Measurements from ENCODE around the gene XKR7.
"Not testable (repeated sequence)": the region's sequence is repeated elsewhere in the genome, so short reads cannot be mapped to it uniquely, and the experiment has no call there.

Gene XKR7

DNA sequence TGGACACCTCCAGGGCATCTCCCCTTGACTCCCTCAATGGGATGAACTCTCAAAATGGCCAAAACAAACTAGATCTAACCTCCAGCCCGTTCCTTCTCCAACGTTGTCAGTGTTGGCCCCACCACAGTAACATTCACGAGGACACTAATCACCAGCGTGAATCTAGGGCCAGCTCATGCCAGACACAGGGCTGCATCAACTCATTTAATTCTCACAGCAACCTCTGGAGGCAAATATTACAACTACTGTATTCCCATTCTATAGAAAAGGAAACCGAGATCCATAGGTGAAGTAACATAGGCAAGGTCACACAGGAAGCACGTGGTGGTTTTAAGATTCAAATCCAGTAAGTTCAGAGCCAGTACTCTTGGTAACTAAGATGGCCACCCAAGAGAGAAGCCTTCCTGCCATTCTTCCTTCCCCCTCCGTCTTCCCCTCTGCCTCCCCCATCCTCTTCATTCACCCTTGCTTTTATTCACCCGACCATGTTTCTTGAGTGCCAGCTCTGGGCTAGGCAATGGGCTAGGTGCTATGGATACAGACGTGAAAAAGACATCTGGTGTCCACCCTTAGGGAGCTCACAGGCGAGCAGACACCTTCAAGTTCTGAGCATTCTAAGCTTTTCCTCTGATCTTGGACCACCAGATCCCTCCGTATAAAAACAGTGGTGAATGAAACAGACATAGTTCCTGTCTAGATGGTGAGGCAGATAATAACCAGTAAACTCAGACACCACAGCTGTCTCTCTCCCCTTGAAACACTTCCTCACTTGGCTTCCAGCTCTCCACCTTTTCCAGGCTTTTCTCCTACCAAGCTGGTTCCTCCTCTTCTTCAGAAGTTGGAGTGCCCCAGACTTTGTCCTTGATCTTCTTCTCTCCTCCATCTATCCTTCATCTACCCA is 51.9 kb downstream of the XKR7 start:
- peaks cover 5 to 9% of the 10 kb centered on the region in 2 donors for H3K4me1 ChIP-seq (ENCODE audit: control insufficient read depth in 1 of 2, insufficient read depth in 2 of 2, low read length in 2 of 2)
- no peaks in the 10 kb centered on the region for H3K36me3 ChIP-seq (ENCODE audit: control insufficient read depth in 1 of 2, insufficient read depth in 2 of 2, low read length in 2 of 2)
- H3K4me3 ChIP-seq (ENCODE audit: low read depth in 1 of 2, low read length in 2 of 2), result no peak overlapping the region
- H3K27ac ChIP-seq (ENCODE audit: low read length), result no peak overlapping the region
- peaks cover 21% of the 10 kb centered on the region for H3K27me3 ChIP-seq (ENCODE audit: low read depth, low read length)
- no peaks in the 10 kb centered on the region for H3K9me3 ChIP-seq (ENCODE audit: control insufficient read depth in 1 of 2, low read length in 2 of 2)

GRCh38 chr20:32021091-32021490 is 53.1 kb downstream of the XKR7 start:
- no peaks in the 10 kb centered on the region for H3K9me3 ChIP-seq (ENCODE audit: control insufficient read depth in 1 of 2, low read length in 2 of 2)
- peaks cover 21% of the 10 kb centered on the region for H3K27me3 ChIP-seq (ENCODE audit: low read depth, low read length)
- H3K4me1 ChIP-seq (ENCODE audit: control insufficient read depth in 1 of 2, insufficient read depth in 2 of 2, low read length in 2 of 2), result peaks cover 5 to 9% of the 10 kb centered on the region in 2 donors
- no peak overlapping the region for H3K4me3 ChIP-seq (ENCODE audit: low read depth in 1 of 2, low read length in 2 of 2)
- no peaks in the 10 kb centered on the region for H3K36me3 ChIP-seq (ENCODE audit: control insufficient read depth in 1 of 2, insufficient read depth in 2 of 2, low read length in 2 of 2)
- no peak overlapping the region for H3K27ac ChIP-seq (ENCODE audit: low read length)

DNA sequence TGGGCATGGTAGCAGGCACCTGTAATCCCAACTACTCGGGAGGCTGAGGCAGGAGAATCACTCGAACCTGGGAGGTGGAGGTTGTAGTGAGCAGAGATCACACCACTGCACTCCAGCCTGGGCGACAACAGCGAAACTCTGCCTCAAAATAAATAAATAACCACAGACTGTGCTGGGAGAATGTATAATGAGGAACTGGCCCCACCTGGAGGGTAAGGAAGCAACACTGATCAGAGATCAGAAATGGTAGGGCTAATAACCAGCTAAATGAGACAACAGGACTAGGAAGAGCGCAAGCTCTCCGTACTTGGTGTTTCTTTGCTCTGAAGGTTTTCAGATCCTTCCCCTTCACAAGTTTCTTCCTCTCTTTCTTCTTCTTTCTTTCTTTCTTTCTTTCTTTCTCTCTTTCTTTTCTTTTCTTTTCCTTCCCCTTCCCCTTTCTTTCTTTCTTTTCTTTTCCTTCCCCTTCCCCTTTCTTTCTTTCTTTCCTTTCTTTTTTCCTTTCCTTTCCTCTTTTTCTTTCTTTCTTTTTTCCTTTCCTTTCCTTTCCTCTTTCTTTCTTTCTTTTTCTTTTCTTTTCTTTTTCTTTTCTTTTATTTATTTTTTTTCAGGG is 56.8 kb downstream of the XKR7 start:
- H3K36me3 ChIP-seq (ENCODE audit: control insufficient read depth in 1 of 2, insufficient read depth in 2 of 2, low read length in 2 of 2), result no peaks in the 10 kb centered on the region
- H3K27me3 ChIP-seq (ENCODE audit: low read depth, low read length), result peaks cover 9% of the 10 kb centered on the region
- H3K4me3 ChIP-seq (ENCODE audit: low read depth in 1 of 2, low read length in 2 of 2), result no peak overlapping the region

GRCh38 chr20:32027643-32028042 is 59.7 kb downstream of the XKR7 start:
- Histone ChIP-seq H3K27ac (ENCODE audit: low read length) (no peak overlapping the region), H3K27me3 (ENCODE audit: low read depth, low read length) (no peaks in the 10 kb centered on the region), H3K36me3 (ENCODE audit: control insufficient read depth in 1 of 2, insufficient read depth in 2 of 2, low read length in 2 of 2) (no peaks in the 10 kb centered on the region), H3K4me1 (ENCODE audit: control insufficient read depth in 1 of 2, insufficient read depth in 2 of 2, low read length in 2 of 2) (peaks cover 0 to 10% of the 10 kb centered on the region in 2 donors), H3K9me3 (ENCODE audit: control insufficient read depth in 1 of 2, low read length in 2 of 2) (no peaks in the 10 kb centered on the region), H3K4me3 (ENCODE audit: low read depth in 1 of 2, low read length in 2 of 2) (no peak overlapping the region)

More for the DNA sequence above, 56.8 kb downstream of the XKR7 start:
- no peak overlapping the region for H3K27ac ChIP-seq (ENCODE audit: low read length)
- H3K9me3 ChIP-seq (ENCODE audit: control insufficient read depth in 1 of 2, low read length in 2 of 2), result no peaks in the 10 kb centered on the region
- H3K4me1 ChIP-seq (ENCODE audit: control insufficient read depth in 1 of 2, insufficient read depth in 2 of 2, low read length in 2 of 2), result peaks cover 0 to 1% of the 10 kb centered on the region in 2 donors

- Histone ChIP-seq H3K27me3 (ENCODE audit: low read depth, low read length) (no peaks in the 10 kb centered on the region), H3K27ac (ENCODE audit: low read length) (no peak overlapping the region), H3K9me3 (ENCODE audit: control insufficient read depth in 1 of 2, low read length in 2 of 2) (no peaks in the 10 kb centered on the region), H3K4me3 (ENCODE audit: low read depth in 1 of 2, low read length in 2 of 2) (no peak overlapping the region), H3K36me3 (ENCODE audit: control insufficient read depth in 1 of 2, insufficient read depth in 2 of 2, low read length in 2 of 2) (no peaks in the 10 kb centered on the region), H3K4me1 (ENCODE audit: control insufficient read depth in 1 of 2, insufficient read depth in 2 of 2, low read length in 2 of 2) (peaks cover 0 to 10% of the 10 kb centered on the region in 2 donors)
These were observed 60.9 kb downstream of the XKR7 start for GRCh38 chr20:32028647-32029372.

DNA sequence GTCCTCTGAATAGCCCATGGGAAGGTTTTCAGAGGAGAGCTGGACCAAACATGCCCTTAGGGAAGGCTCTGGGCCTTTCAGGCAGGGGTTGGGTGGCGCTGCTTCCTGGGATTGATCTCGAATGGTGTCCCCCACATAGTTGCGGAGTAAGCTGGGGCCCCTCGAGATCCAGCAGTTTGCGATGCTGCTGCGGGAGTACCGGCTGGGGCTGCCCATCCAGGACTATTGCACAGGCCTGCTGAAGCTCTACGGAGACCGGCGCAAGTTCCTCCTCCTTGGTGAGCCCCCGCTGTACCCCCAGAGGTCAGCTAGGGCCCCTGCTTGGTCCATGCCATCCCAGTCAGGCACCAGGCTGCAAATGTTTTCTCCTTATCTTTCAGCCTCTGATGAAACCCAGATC is 61.6 kb downstream of the XKR7 start:
- Histone ChIP-seq H3K36me3 (ENCODE audit: control insufficient read depth in 1 of 2, insufficient read depth in 2 of 2, low read length in 2 of 2) (no peaks in the 10 kb centered on the region), H3K9me3 (ENCODE audit: control insufficient read depth in 1 of 2, low read length in 2 of 2) (no peaks in the 10 kb centered on the region), H3K27me3 (ENCODE audit: low read depth, low read length) (peaks cover under 1% of the 10 kb centered on the region), H3K4me3 (ENCODE audit: low read depth in 1 of 2, low read length in 2 of 2) (no peak overlapping the region), H3K4me1 (ENCODE audit: control insufficient read depth in 1 of 2, insufficient read depth in 2 of 2, low read length in 2 of 2) (peaks cover 0 to 10% of the 10 kb centered on the region in 2 donors), H3K27ac (ENCODE audit: low read length) (no peak overlapping the region)

DNA sequence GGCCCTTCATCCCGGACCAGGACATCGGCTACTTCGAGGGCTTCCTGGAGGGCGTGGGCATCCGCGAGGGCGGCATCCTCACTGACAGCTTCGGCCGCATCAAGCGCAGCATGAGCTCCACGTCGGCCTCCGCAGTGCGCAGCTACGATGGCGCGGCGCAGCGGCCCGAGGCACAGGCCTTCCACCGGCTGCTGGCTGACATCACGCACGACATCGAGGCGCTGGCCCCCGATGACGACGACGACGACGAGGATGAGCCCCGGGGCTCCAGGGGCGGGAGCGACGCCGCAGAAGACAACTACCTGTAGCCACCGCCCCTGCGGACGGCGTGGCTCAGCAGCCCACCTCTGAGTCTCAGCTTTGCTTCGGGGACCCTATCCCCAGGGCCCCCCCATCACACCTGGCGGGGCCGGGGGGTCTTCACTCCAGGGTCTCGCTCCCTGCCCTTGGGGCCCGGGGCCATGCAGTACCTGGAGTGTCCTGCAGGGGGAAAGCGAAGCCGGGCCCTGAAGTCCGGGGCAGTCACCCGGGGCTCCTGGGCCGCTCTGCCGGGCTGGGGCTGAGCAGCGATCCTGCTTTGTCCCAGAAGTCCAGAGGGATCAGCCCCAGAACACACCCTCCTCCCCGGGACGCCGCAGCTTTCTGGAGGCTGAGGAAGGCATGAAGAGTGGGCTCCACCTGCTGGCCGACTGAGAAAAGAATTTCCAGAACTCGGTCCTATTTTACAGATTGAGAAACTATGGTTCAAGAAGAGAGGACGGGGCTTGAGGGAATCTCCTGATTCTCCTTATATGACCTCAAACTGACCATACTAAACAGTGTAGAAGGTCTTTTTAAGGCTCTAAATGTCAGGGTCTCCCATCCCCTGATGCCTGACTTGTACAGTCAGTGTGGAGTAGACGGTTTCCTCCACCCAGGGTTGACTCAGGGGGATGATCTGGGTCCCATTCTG is 63.3 kb downstream of the XKR7 start:
- Histone ChIP-seq H3K9me3 (ENCODE audit: control insufficient read depth in 1 of 2, low read length in 2 of 2) (no peaks in the 10 kb centered on the region), H3K4me3 (ENCODE audit: low read depth in 1 of 2, low read length in 2 of 2) (peak overlapping the region; percentile 17 to 52), H3K27ac (ENCODE audit: low read length) (no peak overlapping the region), H3K4me1 (ENCODE audit: control insufficient read depth in 1 of 2, insufficient read depth in 2 of 2, low read length in 2 of 2) (peaks cover 0 to 10% of the 10 kb centered on the region in 2 donors), H3K36me3 (ENCODE audit: control insufficient read depth in 1 of 2, insufficient read depth in 2 of 2, low read length in 2 of 2) (no peaks in the 10 kb centered on the region), H3K27me3 (ENCODE audit: low read depth, low read length) (peaks cover 10% of the 10 kb centered on the region)

- peaks cover 10% of the 10 kb centered on the region for H3K27me3 ChIP-seq (ENCODE audit: low read depth, low read length)
- no peak overlapping the region for H3K27ac ChIP-seq (ENCODE audit: low read length)
- no peak overlapping the region for H3K4me3 ChIP-seq (ENCODE audit: low read depth in 1 of 2, low read length in 2 of 2)
- H3K9me3 ChIP-seq (ENCODE audit: control insufficient read depth in 1 of 2, low read length in 2 of 2), result no peaks in the 10 kb centered on the region
- peaks cover 0 to 10% of the 10 kb centered on the region in 2 donors for H3K4me1 ChIP-seq (ENCODE audit: control insufficient read depth in 1 of 2, insufficient read depth in 2 of 2, low read length in 2 of 2)
- H3K36me3 ChIP-seq (ENCODE audit: control insufficient read depth in 1 of 2, insufficient read depth in 2 of 2, low read length in 2 of 2), result no peaks in the 10 kb centered on the region
These were observed 65.4 kb downstream of the XKR7 start for GRCh38 chr20:32033316-32033715.

DNA sequence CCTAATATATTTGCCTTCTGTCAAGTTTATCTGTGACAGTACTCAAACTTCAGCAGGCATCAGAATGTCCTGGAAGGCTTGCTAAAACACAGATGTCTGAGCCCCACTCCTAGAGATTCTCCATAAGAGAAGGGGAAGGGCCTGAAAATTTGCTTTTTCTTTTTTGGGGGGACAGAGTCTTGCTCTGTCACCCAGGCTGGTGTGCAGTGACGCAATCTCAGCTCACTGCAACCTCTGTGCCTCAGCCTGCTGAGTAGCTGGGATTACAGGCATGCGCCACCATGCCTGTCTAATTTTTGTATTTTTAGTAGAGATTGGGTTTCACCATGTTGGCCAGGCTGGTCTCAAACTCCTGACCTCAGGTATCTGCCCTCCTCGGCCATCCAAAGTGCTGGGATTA is 65.8 kb downstream of the XKR7 start:
- H3K9me3 ChIP-seq (ENCODE audit: control insufficient read depth in 1 of 2, low read length in 2 of 2); H3K36me3 ChIP-seq (ENCODE audit: control insufficient read depth in 1 of 2, insufficient read depth in 2 of 2, low read length in 2 of 2); H3K4me3 ChIP-seq (ENCODE audit: low read depth in 1 of 2, low read length in 2 of 2); H3K4me1 ChIP-seq (ENCODE audit: control insufficient read depth in 1 of 2, insufficient read depth in 2 of 2, low read length in 2 of 2); H3K27ac ChIP-seq (ENCODE audit: low read length): not testable (repeated sequence)
- peaks cover 10% of the 10 kb centered on the region for H3K27me3 ChIP-seq (ENCODE audit: low read depth, low read length)

GRCh38 chr20:32034581-32035425 is 66.9 kb downstream of the XKR7 start:
- Histone ChIP-seq H3K27ac (ENCODE audit: low read length) (no peak overlapping the region), H3K4me1 (ENCODE audit: control insufficient read depth in 1 of 2, insufficient read depth in 2 of 2, low read length in 2 of 2) (peaks cover 0 to 10% of the 10 kb centered on the region in 2 donors), H3K27me3 (ENCODE audit: low read depth, low read length) (peaks cover 10% of the 10 kb centered on the region), H3K36me3 (ENCODE audit: control insufficient read depth in 1 of 2, insufficient read depth in 2 of 2, low read length in 2 of 2) (no peaks in the 10 kb centered on the region), H3K4me3 (ENCODE audit: low read depth in 1 of 2, low read length in 2 of 2) (no peak overlapping the region), H3K9me3 (ENCODE audit: control insufficient read depth in 1 of 2, low read length in 2 of 2) (no peaks in the 10 kb centered on the region)

Data from muscle layer of duodenum (tissue), 2 donors.